Mesothelial cell of epicardium (in vitro differentiated cells): ENCODE results near the gene GPALPP1. TPM values are rescaled to one million over a fixed set of nuclear protein-coding genes. Genes with fewer than 3 reads are reported as not detected.

ENCODE experiments used
- DNase-seq, 2 experiments: peaks; one replicate each; pipeline ENCODE4 v3.0.0; 2021; ENCODE audit warnings: low spot score in 2 of 2; ENCODE audit not compliant: unreplicated experiment in 2 of 2
- H3K27ac Mint-ChIP-seq: 2 replicates; pipeline ENCODE4 v1.8.0; 2021; ENCODE audit warnings: mixed read lengths
- H3K27me3 Mint-ChIP-seq: 2 replicates; pipeline ENCODE4 v1.8.0; 2021; ENCODE audit warnings: low read depth, mixed read lengths
- H3K36me3 Mint-ChIP-seq: 2 replicates; pipeline ENCODE4 v1.8.0; 2021; ENCODE audit warnings: mixed read lengths
- H3K4me1 Mint-ChIP-seq: 2 replicates; pipeline ENCODE4 v1.8.0; 2021; ENCODE audit warnings: mixed read lengths
- H3K4me3 Mint-ChIP-seq: 2 replicates; pipeline ENCODE4 v1.8.0; 2021; ENCODE audit warnings: mild to moderate bottlenecking, moderate library complexity, mixed read lengths
- H3K9me3 Mint-ChIP-seq: 2 replicates; pipeline ENCODE4 v1.8.0; 2021; ENCODE audit warnings: mixed read lengths
- CTCF ChIP-seq: fragments of 200-600 bp; sonication (generic); IDR thresholded peaks from one replicate; pipeline ENCODE4 v1.5.0; 2021; ENCODE audit warnings: antibody characterized with exemption; ENCODE audit not compliant: unreplicated experiment
- total RNA-seq: library from RNA; stranded (reverse); gene quantifications from 3 replicates; pipeline ENCODE4 v1.2.1, GENCODE V29; 2021

Gene GPALPP1
- total RNA-seq, 1 donor from 2014 or later = 33.6 TPM

- Mint-ChIP-seq H3K9me3 (peaks cover 35% of the 10 kb centered on the region), H3K27ac (no peak overlapping the region), H3K36me3 (peaks cover 61% of the 10 kb centered on the region), H3K4me3 (no peak overlapping the region), H3K4me1 (no peaks in the 10 kb centered on the region), H3K27me3 (no peaks in the 10 kb centered on the region)
- no peak for DNase-seq
- no peak for TF ChIP-seq CTCF
Observed at GRCh38 chr13:44961997-44962396, 27.3 kb upstream of the GPALPP1 start.

GRCh38 chr13:44967704-44968433 is 21.5 kb upstream of the GPALPP1 start:
- Mint-ChIP-seq H3K4me3 (no peak overlapping the region), H3K27me3 (no peaks in the 10 kb centered on the region), H3K4me1 (peaks cover 25% of the 10 kb centered on the region), H3K36me3 (peaks cover 28% of the 10 kb centered on the region), H3K27ac (peak overlapping the region; percentile 81), H3K9me3 (peaks cover 15% of the 10 kb centered on the region)
- DNase-seq = no peak
- TF ChIP-seq CTCF = no peak

- DNase-seq = no peak
- no peak overlapping the region for H3K4me3 Mint-ChIP-seq
- H3K9me3 Mint-ChIP-seq = peaks cover 10% of the 10 kb centered on the region
- peaks cover 25% of the 10 kb centered on the region for H3K4me1 Mint-ChIP-seq
- peaks cover 22% of the 10 kb centered on the region for H3K36me3 Mint-ChIP-seq
- H3K27ac Mint-ChIP-seq = peak overlapping the region; percentile 81
- no peaks in the 10 kb centered on the region for H3K27me3 Mint-ChIP-seq
- no peak for TF ChIP-seq CTCF
Observed at GRCh38 chr13:44968434-44968815, 20.9 kb upstream of the GPALPP1 start.

- Mint-ChIP-seq H3K4me3 (no peak overlapping the region), H3K4me1 (peaks cover 25% of the 10 kb centered on the region)
Observed at GRCh38 chr13:44969551-44970484, 19.5 kb upstream of the GPALPP1 start.

More at GRCh38 chr13:44969551-44970484, 19.5 kb upstream of the GPALPP1 start:
- Mint-ChIP-seq H3K27ac (no peak overlapping the region), H3K27me3 (no peaks in the 10 kb centered on the region), H3K9me3 (no peaks in the 10 kb centered on the region), H3K36me3 (peaks cover 8% of the 10 kb centered on the region)
- no peak for DNase-seq
- peak; percentile 84 for TF ChIP-seq CTCF
